ENCODE results near the gene MYO18A.
A peak's percentile ranks its signal among the peaks of the same experiment; 100 is the strongest.

MYO18A gene

GRCh38 chr17:29048440-29049368 lies 131.5 kb downstream of the MYO18A start:
- Histone ChIP-seq H3K4me3 (ENCODE audit: low read length) (no peak overlapping the region), H3K27me3 (ENCODE audit: insufficient read depth, low read length, poor library complexity) (no peaks in the 10 kb centered on the region), H2BK120ac (ENCODE audit: low read depth, low read length) (no peak overlapping the region), H2BK15ac (replicated peaks; ENCODE audit: low read depth) (no peak overlapping the region), H4K8ac (ENCODE audit: low read depth, low read length) (no peak overlapping the region), H3K23ac (ENCODE audit: low read length) (no peak overlapping the region), H3K27ac (ENCODE audit: low read depth, low read length) (no peak overlapping the region), H3K4me2 (ENCODE audit: low read length) (no peak overlapping the region), H3K36me3 (ENCODE audit: control insufficient read depth, insufficient read depth, low read length) (no peaks in the 10 kb centered on the region), H3K4ac (ENCODE audit: low read depth, low read length) (no peak overlapping the region), H3K18ac (ENCODE audit: low read length) (no peak overlapping the region), H3K56ac (ENCODE audit: low read length) (peak overlapping the region; percentile 63), H3K79me1 (ENCODE audit: low read length) (no peaks in the 10 kb centered on the region), H3K79me2 (ENCODE audit: control insufficient read depth, insufficient read depth, low read length) (no peaks in the 10 kb centered on the region), H3K9ac (ENCODE audit: low read length) (no peak overlapping the region), H2AK5ac (ENCODE audit: low read length) (peak overlapping the region; percentile 54), H4K5ac (ENCODE audit: low read length) (no peak overlapping the region), H2BK5ac (ENCODE audit: low read length) (no peak overlapping the region), H3K4me1 (ENCODE audit: control insufficient read depth, low read depth, low read length) (peaks cover 6% of the 10 kb centered on the region)
- DNase-seq = peak; percentile 59
- no CpG with 5 or more reads among the region's 10 CpGs for WGBS (ENCODE audit: extremely low coverage, insufficient coverage, low lambda C conversion rate)

- no CpG with 5 or more reads among the region's 5 CpGs for WGBS (ENCODE audit: extremely low coverage, insufficient coverage, low lambda C conversion rate)
Measured at GRCh38 chr17:29046473-29046839, 133.7 kb downstream of the MYO18A start.

GRCh38 chr17:29045734-29046472 lies 134.3 kb downstream of the MYO18A start:
- peaks cover 20% of the 10 kb centered on the region for H3K4me1 ChIP-seq (ENCODE audit: control insufficient read depth, low read depth, low read length)
- H3K79me2 ChIP-seq (ENCODE audit: control insufficient read depth, insufficient read depth, low read length) = no peaks in the 10 kb centered on the region
- no peaks in the 10 kb centered on the region for H3K36me3 ChIP-seq (ENCODE audit: control insufficient read depth, insufficient read depth, low read length)
- peak overlapping the region; percentile 14 for H2BK15ac ChIP-seq (replicated peaks; ENCODE audit: low read depth)
- peak overlapping the region; percentile 62 for H3K4ac ChIP-seq (ENCODE audit: low read depth, low read length)
- H3K18ac ChIP-seq (ENCODE audit: low read length) = peak overlapping the region; percentile 56
- peak overlapping the region; percentile 9 for H2BK5ac ChIP-seq (ENCODE audit: low read length)
- H3K27me3 ChIP-seq (ENCODE audit: insufficient read depth, low read length, poor library complexity) = no peaks in the 10 kb centered on the region
- no peak overlapping the region for H3K27ac ChIP-seq (ENCODE audit: low read depth, low read length)
- H3K23ac ChIP-seq (ENCODE audit: low read length) = no peak overlapping the region
- H3K56ac ChIP-seq (ENCODE audit: low read length) = peak overlapping the region; percentile 54
- no peak overlapping the region for H4K5ac ChIP-seq (ENCODE audit: low read length)
- no peak overlapping the region for H3K4me3 ChIP-seq (ENCODE audit: low read length)
- no peak overlapping the region for H4K8ac ChIP-seq (ENCODE audit: low read depth, low read length)
- H3K4me2 ChIP-seq (ENCODE audit: low read length) = no peak overlapping the region
- no peak overlapping the region for H2BK120ac ChIP-seq (ENCODE audit: low read depth, low read length)
- no peak overlapping the region for H3K9ac ChIP-seq (ENCODE audit: low read length)
- H3K79me1 ChIP-seq (ENCODE audit: low read length) = no peaks in the 10 kb centered on the region
- WGBS (ENCODE audit: extremely low coverage, insufficient coverage, low lambda C conversion rate) = no CpG with 5 or more reads among the region's 7 CpGs
- no peak overlapping the region for H2AK5ac ChIP-seq (ENCODE audit: low read length)
- no peak for DNase-seq

More at GRCh38 chr17:29046473-29046839, 133.7 kb downstream of the MYO18A start:
- H4K8ac ChIP-seq (ENCODE audit: low read depth, low read length) = no peak overlapping the region
- no peak overlapping the region for H3K27ac ChIP-seq (ENCODE audit: low read depth, low read length)
- H2BK120ac ChIP-seq (ENCODE audit: low read depth, low read length) = peak overlapping the region; percentile 3
- DNase-seq = peak; percentile 36
- no peak overlapping the region for H3K4me2 ChIP-seq (ENCODE audit: low read length)
- no peak overlapping the region for H3K4me3 ChIP-seq (ENCODE audit: low read length)
- no peaks in the 10 kb centered on the region for H3K27me3 ChIP-seq (ENCODE audit: insufficient read depth, low read length, poor library complexity)
- no peak overlapping the region for H3K18ac ChIP-seq (ENCODE audit: low read length)
- peaks cover 18% of the 10 kb centered on the region for H3K4me1 ChIP-seq (ENCODE audit: control insufficient read depth, low read depth, low read length)
- no peak overlapping the region for H4K5ac ChIP-seq (ENCODE audit: low read length)
- H3K56ac ChIP-seq (ENCODE audit: low read length) = peak overlapping the region; percentile 54
- peak overlapping the region; percentile 9 for H2BK5ac ChIP-seq (ENCODE audit: low read length)
- H3K4ac ChIP-seq (ENCODE audit: low read depth, low read length) = no peak overlapping the region
- no peaks in the 10 kb centered on the region for H3K79me2 ChIP-seq (ENCODE audit: control insufficient read depth, insufficient read depth, low read length)
- peak overlapping the region; percentile 48 for H2AK5ac ChIP-seq (ENCODE audit: low read length)
- no peaks in the 10 kb centered on the region for H3K36me3 ChIP-seq (ENCODE audit: control insufficient read depth, insufficient read depth, low read length)
- no peaks in the 10 kb centered on the region for H3K79me1 ChIP-seq (ENCODE audit: low read length)
- H3K23ac ChIP-seq (ENCODE audit: low read length) = no peak overlapping the region
- peak overlapping the region; percentile 11 for H3K9ac ChIP-seq (ENCODE audit: low read length)
- H2BK15ac ChIP-seq (replicated peaks; ENCODE audit: low read depth) = peak overlapping the region; percentile 14

GRCh38 chr17:29045026-29045425 lies 135.2 kb downstream of the MYO18A start:
- no CpG with 5 or more reads among the region's 4 CpGs for WGBS (ENCODE audit: extremely low coverage, insufficient coverage, low lambda C conversion rate)
- no peak overlapping the region for H2BK5ac ChIP-seq (ENCODE audit: low read length)

GRCh38 chr17:29043539-29044145 lies 136.6 kb downstream of the MYO18A start:
- WGBS (ENCODE audit: extremely low coverage, insufficient coverage, low lambda C conversion rate) = no CpG with 5 or more reads among the region's 3 CpGs
- Histone ChIP-seq H3K4me1 (ENCODE audit: control insufficient read depth, low read depth, low read length) (peaks cover 24% of the 10 kb centered on the region), H3K79me1 (ENCODE audit: low read length) (no peaks in the 10 kb centered on the region), H3K4me3 (ENCODE audit: low read length) (no peak overlapping the region), H3K9ac (ENCODE audit: low read length) (no peak overlapping the region), H2BK120ac (ENCODE audit: low read depth, low read length) (peak overlapping the region; percentile 48), H2BK15ac (replicated peaks; ENCODE audit: low read depth) (no peak overlapping the region), H3K23ac (ENCODE audit: low read length) (no peak overlapping the region), H3K27me3 (ENCODE audit: insufficient read depth, low read length, poor library complexity) (no peaks in the 10 kb centered on the region), H3K79me2 (ENCODE audit: control insufficient read depth, insufficient read depth, low read length) (no peaks in the 10 kb centered on the region), H3K4ac (ENCODE audit: low read depth, low read length) (peak overlapping the region; percentile 58), H4K5ac (ENCODE audit: low read length) (no peak overlapping the region), H3K27ac (ENCODE audit: low read depth, low read length) (no peak overlapping the region), H3K36me3 (ENCODE audit: control insufficient read depth, insufficient read depth, low read length) (no peaks in the 10 kb centered on the region), H3K4me2 (ENCODE audit: low read length) (no peak overlapping the region), H4K8ac (ENCODE audit: low read depth, low read length) (no peak overlapping the region), H2BK5ac (ENCODE audit: low read length) (peak overlapping the region; percentile 46), H3K56ac (ENCODE audit: low read length) (peak overlapping the region; percentile 88), H2AK5ac (ENCODE audit: low read length) (peak overlapping the region; percentile 92), H3K18ac (ENCODE audit: low read length) (peak overlapping the region; percentile 54)
- DNase-seq = no peak

More at GRCh38 chr17:29045026-29045425, 135.2 kb downstream of the MYO18A start:
- H3K79me1 ChIP-seq (ENCODE audit: low read length) = no peaks in the 10 kb centered on the region
- peak overlapping the region; percentile 40 for H3K56ac ChIP-seq (ENCODE audit: low read length)
- no peak overlapping the region for H3K27ac ChIP-seq (ENCODE audit: low read depth, low read length)
- no peak overlapping the region for H2BK15ac ChIP-seq (replicated peaks; ENCODE audit: low read depth)
- H4K8ac ChIP-seq (ENCODE audit: low read depth, low read length) = no peak overlapping the region
- no peak overlapping the region for H2BK120ac ChIP-seq (ENCODE audit: low read depth, low read length)
- peaks cover 20% of the 10 kb centered on the region for H3K4me1 ChIP-seq (ENCODE audit: control insufficient read depth, low read depth, low read length)
- H3K27me3 ChIP-seq (ENCODE audit: insufficient read depth, low read length, poor library complexity) = no peaks in the 10 kb centered on the region
- H3K4me2 ChIP-seq (ENCODE audit: low read length) = no peak overlapping the region
- no peak overlapping the region for H3K9ac ChIP-seq (ENCODE audit: low read length)
- no peak overlapping the region for H3K4me3 ChIP-seq (ENCODE audit: low read length)
- H3K4ac ChIP-seq (ENCODE audit: low read depth, low read length) = no peak overlapping the region
- H4K5ac ChIP-seq (ENCODE audit: low read length) = no peak overlapping the region
- no peaks in the 10 kb centered on the region for H3K79me2 ChIP-seq (ENCODE audit: control insufficient read depth, insufficient read depth, low read length)
- H2AK5ac ChIP-seq (ENCODE audit: low read length) = peak overlapping the region; percentile 80
- H3K23ac ChIP-seq (ENCODE audit: low read length) = no peak overlapping the region
- H3K18ac ChIP-seq (ENCODE audit: low read length) = no peak overlapping the region
- DNase-seq = no peak
- H3K36me3 ChIP-seq (ENCODE audit: control insufficient read depth, insufficient read depth, low read length) = no peaks in the 10 kb centered on the region

Measured in mesendoderm (in vitro differentiated cells).